ENCODE results near the gene DUSP15. TPM values are rescaled to one million over a fixed set of nuclear protein-coding genes. Genes with fewer than 3 reads are reported as not detected.
A peak's percentile ranks its signal among the peaks of the same experiment; 100 is the strongest.

DUSP15 gene
- total RNA-seq, 2 donors from 2014 or later, result 2.9 to 3.6 TPM

- TF ChIP-seq CTCF (IDR thresholded peaks at IDR 0.05) (no peak), POLR2A (IDR thresholded peaks at IDR 0.05) (no peak)
- Histone ChIP-seq H3K27me3 (no peaks in the 10 kb centered on the region), H3K4me3 (no peak overlapping the region), H3K36me3 (replicated peaks in 1 of 2; ENCODE audit: insufficient read depth in 1 of 2, low read depth in 2 of 2) (no peaks in the 10 kb centered on the region), H3K27ac (no peak overlapping the region), H3K4me1 (peaks cover 6% of the 10 kb centered on the region), H3K9me3 (no peaks in the 10 kb centered on the region)
- no peak for ATAC-seq
- intact Hi-C loops (cut with DNase I), result no loop called here
- no peak for DNase-seq
- 58 to 62% methylated on average over 9 of the region's 9 CpGs for WGBS, 2 donors
These were observed 31.6 kb downstream of the DUSP15 start for GRCh38 chr20:31838646-31839292.

- Histone ChIP-seq H3K27ac (no peak overlapping the region), H3K4me1 (peaks cover 6% of the 10 kb centered on the region), H3K9me3 (no peaks in the 10 kb centered on the region), H3K36me3 (replicated peaks in 1 of 2; ENCODE audit: insufficient read depth in 1 of 2, low read depth in 2 of 2) (no peaks in the 10 kb centered on the region), H3K4me3 (no peak overlapping the region), H3K27me3 (no peaks in the 10 kb centered on the region)
- DNase-seq, result no peak
- TF ChIP-seq POLR2A (IDR thresholded peaks at IDR 0.05) (no peak), CTCF (IDR thresholded peaks at IDR 0.05) (no peak)
- ATAC-seq, result no peak
- 35 to 54% methylated on average over 2 to 3 of the region's 3 CpGs for whole genome bisulfite sequencing, 2 donors
- intact Hi-C loops (cut with DNase I), result no loop called here
These were observed 32.4 kb downstream of the DUSP15 start for GRCh38 chr20:31837896-31838397.

GRCh38 chr20:31836853-31837608, 33.3 kb downstream of the DUSP15 start:
- H3K27me3 ChIP-seq, result no peaks in the 10 kb centered on the region
- WGBS, 2 donors, result 71 to 80% methylated on average over 5 of the region's 5 CpGs
- DNase-seq (no peak), ATAC-seq (no peak)
- H3K4me3 ChIP-seq, result no peak overlapping the region
- H3K27ac ChIP-seq, result no peak overlapping the region
- no peaks in the 10 kb centered on the region for H3K9me3 ChIP-seq
- TF ChIP-seq POLR2A (IDR thresholded peaks at IDR 0.05), result no peak
- TF ChIP-seq CTCF (IDR thresholded peaks at IDR 0.05), result no peak
- no peaks in the 10 kb centered on the region for H3K36me3 ChIP-seq (replicated peaks in 1 of 2; ENCODE audit: insufficient read depth in 1 of 2, low read depth in 2 of 2)
- H3K4me1 ChIP-seq, result peaks cover 6% of the 10 kb centered on the region
- intact Hi-C loops (cut with DNase I), result no loop called here

- Histone ChIP-seq H3K36me3 (replicated peaks in 1 of 2; ENCODE audit: insufficient read depth in 1 of 2, low read depth in 2 of 2) (no peaks in the 10 kb centered on the region), H3K9me3 (no peaks in the 10 kb centered on the region), H3K4me1 (peaks cover 6% of the 10 kb centered on the region), H3K27me3 (no peaks in the 10 kb centered on the region), H3K4me3 (no peak overlapping the region), H3K27ac (no peak overlapping the region)
- DNase-seq (peak; percentile 39 to 83 (median 64)), ATAC-seq (peak; percentile 46)
- intact Hi-C loops (cut with DNase I), result no loop called here
- WGBS, 2 donors, result 47% methylated on average over 5 to 14 of the region's 14 CpGs
- TF ChIP-seq CTCF (IDR thresholded peaks at IDR 0.05), result no peak
These were observed 34.1 kb downstream of the DUSP15 start for GRCh38 chr20:31835977-31836852.

All from body of pancreas (tissue), 4 donors.